A549 (cell line): ENCODE data around the gene ZNF622.

Experiments
- CBX8 ChIP-seq: fragments of 200-600 bp; sonication (generic); IDR thresholded peaks from 2 replicates; pipeline ENCODE4 v1.6.1; 2016
- CHD4 ChIP-seq: fragments of 200-600 bp; sonication (generic); IDR thresholded peaks from 2 replicates; pipeline ENCODE4 v1.6.1; 2016; ENCODE audit warnings: antibody characterized with exemption, mild to moderate bottlenecking, borderline replicate concordance
- HOXB13 ChIP-seq: fragments of 250-450 bp; sonication (Bioruptor Pico); IDR thresholded peaks from 2 replicates; pipeline ENCODE4 v1.5.0; 2020; ENCODE audit warnings: low read depth, mild to moderate bottlenecking, moderate library complexity
- POLR2A ChIP-seq: IDR thresholded peaks from 2 replicates; pipeline ENCODE4 v1.6.1; 2012; ENCODE audit warnings: mild to moderate bottlenecking, low read length
- TF ChIP-seq, protein P1 (sequence below): fragments of >200 bp; sonication (Bioruptor Twin); formaldehyde crosslinking; IDR thresholded peaks from 3 replicates; pipeline ENCODE4 v1.5.1; 2016
- TF ChIP-seq, protein P2 (sequence below): IDR thresholded peaks from 2 replicates; pipeline ENCODE4 v1.6.1; 2012; ENCODE audit warnings: low read depth, borderline replicate concordance
- TF ChIP-seq, protein P3 (sequence below): fragments of >200 bp; sonication (Bioruptor Twin); formaldehyde crosslinking; IDR thresholded peaks from 2 replicates; pipeline ENCODE4 v1.6.1; 2016

DNA sequence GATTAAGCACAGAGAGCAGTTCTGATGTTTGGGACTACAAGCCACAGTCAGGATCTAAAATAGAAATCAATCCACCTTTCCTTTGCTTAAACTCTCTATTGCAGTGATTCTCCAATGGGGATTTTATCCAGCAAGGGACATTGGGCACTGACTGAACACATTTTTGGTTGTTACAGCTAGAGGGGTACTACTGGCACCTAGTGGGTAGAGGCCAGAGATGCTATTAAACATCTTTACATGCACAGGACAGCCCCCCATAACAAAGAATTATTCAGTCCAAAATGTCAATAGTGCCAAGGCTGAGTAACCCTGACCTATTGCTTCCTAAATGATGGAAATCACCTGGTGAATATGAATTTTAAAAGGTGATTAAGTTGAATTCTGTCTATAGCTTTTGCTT is 12.0 kb downstream of the ZNF622 start:
- TF ChIP-seq, protein P1, sequence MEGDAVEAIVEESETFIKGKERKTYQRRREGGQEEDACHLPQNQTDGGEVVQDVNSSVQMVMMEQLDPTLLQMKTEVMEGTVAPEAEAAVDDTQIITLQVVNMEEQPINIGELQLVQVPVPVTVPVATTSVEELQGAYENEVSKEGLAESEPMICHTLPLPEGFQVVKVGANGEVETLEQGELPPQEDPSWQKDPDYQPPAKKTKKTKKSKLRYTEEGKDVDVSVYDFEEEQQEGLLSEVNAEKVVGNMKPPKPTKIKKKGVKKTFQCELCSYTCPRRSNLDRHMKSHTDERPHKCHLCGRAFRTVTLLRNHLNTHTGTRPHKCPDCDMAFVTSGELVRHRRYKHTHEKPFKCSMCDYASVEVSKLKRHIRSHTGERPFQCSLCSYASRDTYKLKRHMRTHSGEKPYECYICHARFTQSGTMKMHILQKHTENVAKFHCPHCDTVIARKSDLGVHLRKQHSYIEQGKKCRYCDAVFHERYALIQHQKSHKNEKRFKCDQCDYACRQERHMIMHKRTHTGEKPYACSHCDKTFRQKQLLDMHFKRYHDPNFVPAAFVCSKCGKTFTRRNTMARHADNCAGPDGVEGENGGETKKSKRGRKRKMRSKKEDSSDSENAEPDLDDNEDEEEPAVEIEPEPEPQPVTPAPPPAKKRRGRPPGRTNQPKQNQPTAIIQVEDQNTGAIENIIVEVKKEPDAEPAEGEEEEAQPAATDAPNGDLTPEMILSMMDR: no peak
- TF ChIP-seq, protein P2, sequence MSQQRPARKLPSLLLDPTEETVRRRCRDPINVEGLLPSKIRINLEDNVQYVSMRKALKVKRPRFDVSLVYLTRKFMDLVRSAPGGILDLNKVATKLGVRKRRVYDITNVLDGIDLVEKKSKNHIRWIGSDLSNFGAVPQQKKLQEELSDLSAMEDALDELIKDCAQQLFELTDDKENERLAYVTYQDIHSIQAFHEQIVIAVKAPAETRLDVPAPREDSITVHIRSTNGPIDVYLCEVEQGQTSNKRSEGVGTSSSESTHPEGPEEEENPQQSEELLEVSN: no peak
- TF ChIP-seq CHD4 (no peak), HOXB13 (no peak), CBX8 (no peak), POLR2A (no peak)
- TF ChIP-seq, protein P3, sequence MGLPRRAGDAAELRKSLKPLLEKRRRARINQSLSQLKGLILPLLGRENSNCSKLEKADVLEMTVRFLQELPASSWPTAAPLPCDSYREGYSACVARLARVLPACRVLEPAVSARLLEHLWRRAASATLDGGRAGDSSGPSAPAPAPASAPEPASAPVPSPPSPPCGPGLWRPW: no peak
